NB4 (cell line): ENCODE results near the gene RAB40B.

Experiments used
- TF ChIP-seq, protein P1 (sequence below): IDR thresholded peaks from one replicate; pipeline ENCODE4 v1.5.1; 2012; ENCODE audit warnings: low read depth, low read length
- TF ChIP-seq, protein P2 (sequence below): IDR thresholded peaks from 2 replicates; pipeline ENCODE4 v1.6.1; 2011; ENCODE audit warnings: low read depth, low read length

DNA sequence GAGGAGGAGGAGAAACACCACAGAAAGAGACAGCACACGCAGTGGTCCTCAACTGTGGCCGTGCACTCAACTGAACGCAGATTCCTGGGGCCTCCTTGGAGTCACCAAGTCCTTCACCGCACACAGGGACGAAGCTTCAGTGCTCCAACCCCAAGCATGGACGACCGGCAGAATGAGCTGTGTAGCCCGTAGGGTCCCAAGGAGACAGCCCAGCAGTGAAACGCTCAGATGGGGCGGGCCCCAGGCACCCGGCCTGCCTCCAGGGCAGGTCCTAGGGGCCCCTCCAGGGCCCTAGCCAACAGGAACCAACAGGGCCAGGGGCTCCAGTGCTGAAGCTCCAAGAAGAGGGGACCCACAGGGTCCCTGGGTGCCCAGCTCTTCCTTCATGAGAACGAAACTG is 13.2 kb downstream of the RAB40B start:
- TF ChIP-seq, protein P1, sequence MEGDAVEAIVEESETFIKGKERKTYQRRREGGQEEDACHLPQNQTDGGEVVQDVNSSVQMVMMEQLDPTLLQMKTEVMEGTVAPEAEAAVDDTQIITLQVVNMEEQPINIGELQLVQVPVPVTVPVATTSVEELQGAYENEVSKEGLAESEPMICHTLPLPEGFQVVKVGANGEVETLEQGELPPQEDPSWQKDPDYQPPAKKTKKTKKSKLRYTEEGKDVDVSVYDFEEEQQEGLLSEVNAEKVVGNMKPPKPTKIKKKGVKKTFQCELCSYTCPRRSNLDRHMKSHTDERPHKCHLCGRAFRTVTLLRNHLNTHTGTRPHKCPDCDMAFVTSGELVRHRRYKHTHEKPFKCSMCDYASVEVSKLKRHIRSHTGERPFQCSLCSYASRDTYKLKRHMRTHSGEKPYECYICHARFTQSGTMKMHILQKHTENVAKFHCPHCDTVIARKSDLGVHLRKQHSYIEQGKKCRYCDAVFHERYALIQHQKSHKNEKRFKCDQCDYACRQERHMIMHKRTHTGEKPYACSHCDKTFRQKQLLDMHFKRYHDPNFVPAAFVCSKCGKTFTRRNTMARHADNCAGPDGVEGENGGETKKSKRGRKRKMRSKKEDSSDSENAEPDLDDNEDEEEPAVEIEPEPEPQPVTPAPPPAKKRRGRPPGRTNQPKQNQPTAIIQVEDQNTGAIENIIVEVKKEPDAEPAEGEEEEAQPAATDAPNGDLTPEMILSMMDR: no peak
- TF ChIP-seq, protein P2, sequence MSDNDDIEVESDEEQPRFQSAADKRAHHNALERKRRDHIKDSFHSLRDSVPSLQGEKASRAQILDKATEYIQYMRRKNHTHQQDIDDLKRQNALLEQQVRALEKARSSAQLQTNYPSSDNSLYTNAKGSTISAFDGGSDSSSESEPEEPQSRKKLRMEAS: no peak
